Testis (tissue), 3 donors: ENCODE results near the gene FOXL1. TPM values are rescaled to one million over a fixed set of nuclear protein-coding genes. Genes with fewer than 3 reads are reported as not detected.

ENCODE experiments used
- DNase-seq: peaks from one replicate; pipeline ENCODE4 v3.0.0-alpha.2; 2019
- H3K27ac ChIP-seq, 2 donors: fragments of 200-600 bp; sonication (generic); one replicate each; pipeline ENCODE4 v1.5.1; 2019
- H3K27me3 ChIP-seq: fragments of 200-600 bp; sonication (generic); one replicate; pipeline ENCODE4 v1.5.1; 2019
- H3K36me3 ChIP-seq: fragments of 200-600 bp; sonication (generic); one replicate; pipeline ENCODE4 v1.5.1; 2017; ENCODE audit warnings: low read depth; ENCODE audit errors: missing control alignments
- H3K4me1 ChIP-seq: fragments of 200-600 bp; sonication (generic); one replicate; pipeline ENCODE4 v1.5.1; 2019
- H3K4me3 ChIP-seq, 2 donors: fragments of 200-600 bp; sonication (generic); one replicate each; pipeline ENCODE4 v1.5.1; 2017 to 2019
- H3K9me3 ChIP-seq: fragments of 200-600 bp; sonication (generic); one replicate; pipeline ENCODE4 v1.5.1; 2017
- CTCF ChIP-seq, 3 experiments: fragments of 450-650 bp in 2 of 3; fragments of 200-600 bp in 1 of 3; sonication (generic) in 1 of 3; IDR thresholded peaks; one replicate each; pipeline ENCODE4 v1.5.1; 2016 to 2019; ENCODE audit warnings: antibody characterized with exemption in 3 of 3, mild to moderate bottlenecking in 2 of 3, moderate library complexity in 1 of 3
- POLR2A ChIP-seq: fragments of 450-650 bp; IDR thresholded peaks from one replicate; pipeline ENCODE4 v1.6.1; 2017; ENCODE audit warnings: antibody characterized with exemption, mild to moderate bottlenecking, moderate library complexity
- WGBS, 2 donors: methylation state at CpG; one replicate each; pipeline ENCODE4 v1.1.5; 2018; 5-methylcytosine and 5-hydroxymethylcytosine counted together
- intact Hi-C: fragments of 100-400 bp; cut with DNase I; formaldehyde crosslinking; loops from one replicate; pipeline ENCODE4 v1.15.1; 2023; ENCODE audit warnings: low total_unique reads
- polyA plus RNA-seq: library from polyadenylated mRNA; stranded (reverse); fragments of 350-450 nt; fragmentation: Illumina TruSeq; extraction: RNeasy Lipid Tissue Mini Kit (QIAGEN cat#74804); gene quantifications from one replicate; pipeline ENCODE4 v1.2.3, GENCODE V29; 2014; ENCODE audit warnings: low read depth, low replicate concordance; ENCODE audit not compliant: insufficient read depth
- total RNA-seq, 2 donors: library from RNA; depleted of rRNA; stranded (reverse); fragments of >200 nt; gene quantifications; one replicate each; pipeline ENCODE4 v1.2.3, GENCODE V29; 2016

FOXL1 gene
- total and polyA plus RNA-seq, 3 donors from 2014 or later, result 1.4 to 5.9 (median 4.6) TPM

GRCh38 chr16:86545954-86546637 is 32.3 kb upstream of the FOXL1 start:
- DNase-seq, result no peak
- H3K4me1 ChIP-seq, result peaks cover 3% of the 10 kb centered on the region

GRCh38 chr16:86546638-86547013 is 31.7 kb upstream of the FOXL1 start:
- no peak overlapping the region for H3K27ac ChIP-seq
- WGBS, 2 donors, result 63 to 82% methylated on average over 8 of the region's 8 CpGs

More at GRCh38 chr16:86545954-86546637, 32.3 kb upstream of the FOXL1 start:
- intact Hi-C loops, result no loop called here
- Histone ChIP-seq H3K36me3 (no peaks in the 10 kb centered on the region), H3K27me3 (no peaks in the 10 kb centered on the region), H3K9me3 (no peaks in the 10 kb centered on the region), H3K4me3 (no peak overlapping the region), H3K27ac (no peak overlapping the region)
- WGBS, 2 donors, result 58 to 83% methylated on average over 18 to 19 of the region's 19 CpGs
- no peak for TF ChIP-seq POLR2A
- TF ChIP-seq CTCF (IDR thresholded peaks at IDR 0.05), result no peak

GRCh38 chr16:86547286-86547685 is 31.1 kb upstream of the FOXL1 start:
- Histone ChIP-seq H3K27me3 (no peaks in the 10 kb centered on the region), H3K36me3 (no peaks in the 10 kb centered on the region), H3K4me3 (no peak overlapping the region), H3K4me1 (peaks cover 3% of the 10 kb centered on the region), H3K27ac (no peak overlapping the region), H3K9me3 (no peaks in the 10 kb centered on the region)
- intact Hi-C loops, result no loop called here
- WGBS, 2 donors, result 92 to 99% methylated on average over 11 of the region's 11 CpGs
- no peak for DNase-seq
- TF ChIP-seq POLR2A, result no peak
- no peak for TF ChIP-seq CTCF (IDR thresholded peaks at IDR 0.05)

More at GRCh38 chr16:86546638-86547013, 31.7 kb upstream of the FOXL1 start:
- H3K27me3 ChIP-seq, result no peaks in the 10 kb centered on the region
- no peaks in the 10 kb centered on the region for H3K36me3 ChIP-seq
- DNase-seq, result no peak
- H3K4me3 ChIP-seq, result no peak overlapping the region
- TF ChIP-seq POLR2A (no peak), CTCF (IDR thresholded peaks at IDR 0.05) (no peak)
- H3K9me3 ChIP-seq, result no peaks in the 10 kb centered on the region
- peaks cover 3% of the 10 kb centered on the region for H3K4me1 ChIP-seq
- intact Hi-C loops, result no loop called here

GRCh38 chr16:86549076-86549892 is 29.1 kb upstream of the FOXL1 start:
- H3K4me3 ChIP-seq, result no peak overlapping the region
- no peak overlapping the region for H3K27ac ChIP-seq
- H3K4me1 ChIP-seq, result peaks cover 7% of the 10 kb centered on the region
- H3K27me3 ChIP-seq, result no peaks in the 10 kb centered on the region
- H3K9me3 ChIP-seq, result no peaks in the 10 kb centered on the region
- intact Hi-C loops, result no loop called here
- TF ChIP-seq CTCF (IDR thresholded peaks at IDR 0.05) (no peak), POLR2A (no peak)
- no peaks in the 10 kb centered on the region for H3K36me3 ChIP-seq
- no peak for DNase-seq
- WGBS, 2 donors, result 82 to 84% methylated on average over 7 to 8 of the region's 8 CpGs
